Ovary (tissue), 3 donors: ENCODE measurements around the gene NUDT7.

Source experiments
- CTCF ChIP-seq, 3 donors: fragments of 450-650 bp in 2 of 3; fragments of 200-600 bp in 1 of 3; IDR thresholded peaks; one replicate each; pipeline versions ENCODE4 v1.5.1 to v1.8.0; 2016 to 2022; ENCODE audit warnings: antibody characterized with exemption in 3 of 3, mild to moderate bottlenecking in 1 of 3
- POLR2A ChIP-seq: fragments of 450-650 bp; IDR thresholded peaks from one replicate; pipeline ENCODE4 v1.6.1; 2017; ENCODE audit warnings: antibody characterized with exemption, mild to moderate bottlenecking, moderate library complexity
- donor health status: DM: no; HTN: no; CAD: no.

- TF ChIP-seq CTCF (IDR thresholded peaks at IDR 0.05) = no peak
- no peak for TF ChIP-seq POLR2A
Measured at GRCh38 chr16:77782694-77783093, 60.4 kb downstream of the NUDT7 start.
